Gastrocnemius medialis (tissue), 4 donors: ENCODE data around the gene CPE.

ENCODE experiments used
- CTCF ChIP-seq, 5 experiments: fragments of 450-650 bp in 3 of 5; fragments of 200-600 bp in 2 of 5; sonication (generic) in 2 of 5; IDR thresholded peaks in 4 of 5; conservative IDR thresholded peaks in 1 of 5; 1 replicate in 4 of 5; 2 replicates in 1 of 5; pipeline ENCODE4 v1.5.1; 2016 to 2019; ENCODE audit warnings: antibody characterized with exemption in 5 of 5, mild to moderate bottlenecking in 3 of 5, moderate library complexity in 3 of 5
- POLR2A ChIP-seq, 2 donors: fragments of 450-650 bp; IDR thresholded peaks; one replicate each; pipeline ENCODE4 v1.6.1; 2017; ENCODE audit warnings: antibody characterized with exemption in 2 of 2, mild to moderate bottlenecking in 2 of 2, moderate library complexity in 2 of 2

- TF ChIP-seq POLR2A (IDR thresholded peaks at IDR 0.05) (no peak), CTCF (IDR thresholded peaks at IDR 0.05 in 4 of 5, conservative IDR thresholded peaks at IDR 0.05 in 1 of 5) (no peak)
Measured at GRCh38 chr4:165331359-165331758, 47.4 kb upstream of the CPE start.
